K562 (cell line): Measurements from ENCODE around the gene CBX4. TPM values are rescaled to one million over a fixed set of nuclear protein-coding genes. Genes with fewer than 3 reads are reported as not detected.

ENCODE experiments used
- ARID1B ChIP-seq: fragments of 450-650 bp; IDR thresholded peaks from 2 replicates; pipeline ENCODE4 v1.6.1; 2016; ENCODE audit warnings: antibody characterized with exemption, mild to moderate bottlenecking, inconsistent platforms
- ATF1 ChIP-seq, 2 experiments: fragments of 450-650 bp in 1 of 2; IDR thresholded peaks; 2 replicates each; pipeline ENCODE4 v1.6.1; 2016; ENCODE audit warnings: missing compliant biosample characterization in 1 of 2, missing genetic modification characterization in 1 of 2
- BRD9 ChIP-seq: fragments of 450-650 bp; IDR thresholded peaks from 2 replicates; pipeline ENCODE4 v1.6.1; 2018; ENCODE audit warnings: low read depth; ENCODE audit not compliant: partially characterized antibody
- CHD4 ChIP-seq: fragments of 200-600 bp; sonication (generic); IDR thresholded peaks from 3 replicates; pipeline ENCODE4 v1.6.1; 2012; ENCODE audit warnings: low read depth, mild to moderate bottlenecking, mixed read lengths, low read length, inconsistent platforms; ENCODE audit not compliant: insufficient read depth, insufficient replicate concordance, poor library complexity, severe bottlenecking
- ERF ChIP-seq: fragments of 450-650 bp; formaldehyde crosslinking; IDR thresholded peaks from 2 replicates; pipeline ENCODE4 v1.4.0; 2020; ENCODE audit warnings: mild to moderate bottlenecking, mixed read lengths
- FOSL1 ChIP-seq: fragments of 200-800 bp; sonication (Bioruptor generic); conservative IDR thresholded peaks from 2 replicates; pipeline ENCODE4 v1.6.1; 2016; ENCODE audit warnings: missing genetic modification characterization, missing compliant biosample characterization
- FOXJ3 ChIP-seq: sonication (generic); formaldehyde crosslinking; IDR thresholded peaks from 2 replicates; pipeline ENCODE4 v1.4.0; 2020; ENCODE audit warnings: mild to moderate bottlenecking, missing genetic modification reagents
- HDAC2 ChIP-seq: fragments of 450-650 bp; IDR thresholded peaks from 2 replicates; pipeline ENCODE4 v1.6.1; 2016; ENCODE audit warnings: mild to moderate bottlenecking
- KHSRP ChIP-seq: fragments of 450-650 bp; IDR thresholded peaks from 2 replicates; pipeline ENCODE4 v1.6.1; 2017
- MAZ ChIP-seq, 2 experiments: fragments of 450-650 bp in 1 of 2; sonication (generic) in 1 of 2; formaldehyde crosslinking; IDR thresholded peaks in 1 of 2; conservative IDR thresholded peaks in 1 of 2; 2 replicates each; pipeline versions ENCODE4 v1.4.0 to v1.5.0; 2020; ENCODE audit warnings: mild to moderate bottlenecking in 1 of 2, missing genetic modification reagents in 1 of 2
- MTA1 ChIP-seq: fragments of 450-650 bp; IDR thresholded peaks from 2 replicates; pipeline ENCODE4 v1.6.1; 2017; ENCODE audit warnings: borderline replicate concordance
- NKRF ChIP-seq: fragments of 450-650 bp; IDR thresholded peaks from 2 replicates; pipeline ENCODE4 v1.6.1; 2016; ENCODE audit warnings: borderline replicate concordance
- NRF1 ChIP-seq, 2 experiments: fragments of 450-650 bp; IDR thresholded peaks in 1 of 2; conservative IDR thresholded peaks in 1 of 2; 2 replicates each; pipeline ENCODE4 v1.6.1; 2014; ENCODE audit warnings: mild to moderate bottlenecking in 2 of 2
- RBM25 ChIP-seq: fragments of 200-400 bp; formaldehyde crosslinking; IDR thresholded peaks from 2 replicates; pipeline ENCODE4 v1.6.1; 2018; ENCODE audit warnings: low read length, low read depth, moderate library complexity; ENCODE audit not compliant: severe bottlenecking
- SMARCA5 ChIP-seq: fragments of 450-650 bp; IDR thresholded peaks from 2 replicates; pipeline ENCODE4 v1.6.1; 2016
- SPI1 ChIP-seq: IDR thresholded peaks from 2 replicates; pipeline ENCODE4 v1.6.1; 2011; ENCODE audit warnings: low read depth, low read length, control low read depth, borderline replicate concordance
- TAF7 ChIP-seq: fragments of 450-650 bp; IDR thresholded peaks from 2 replicates; pipeline ENCODE4 v1.6.1; 2016; ENCODE audit warnings: missing genetic modification characterization, missing compliant biosample characterization
- ZMIZ1 ChIP-seq, 2 experiments: fragments of 150-350 bp in 1 of 2; IDR thresholded peaks; 2 replicates each; pipeline ENCODE4 v1.6.1; 2012 to 2016; ENCODE audit warnings: low read depth in 2 of 2, low read length in 2 of 2, mild to moderate bottlenecking in 1 of 2, moderate library complexity in 1 of 2
- ZNF584 ChIP-seq: fragments of 200-800 bp; sonication (Bioruptor generic); IDR thresholded peaks from 2 replicates; pipeline ENCODE4 v1.6.1; 2016; ENCODE audit warnings: low read depth, mild to moderate bottlenecking, missing genetic modification characterization, missing compliant biosample characterization
- ZNF589 ChIP-seq: fragments of 200-800 bp; sonication (Bioruptor generic); IDR thresholded peaks from 2 replicates; pipeline ENCODE4 v1.6.1; 2016; ENCODE audit warnings: low read depth, missing genetic modification characterization, missing compliant biosample characterization
- ZNF766 ChIP-seq: fragments of 200-800 bp; sonication (Bioruptor generic); conservative IDR thresholded peaks from 2 replicates; pipeline ENCODE4 v1.6.1; 2016; ENCODE audit warnings: missing genetic modification characterization, missing compliant biosample characterization
- polyA plus RNA-seq, 8 experiments: library from polyadenylated mRNA; depleted of rRNA in 4 of 8; stranded (reverse) in 5 of 8; unstranded in 3 of 8; fragments of >200 nt; fragmentation: Nextera tagmentation in 2 of 8; fragmentation: Illumina TruSeq in 1 of 8; extraction: Ambion mirVana in 2 of 8; extraction: Trizol in 1 of 8; gene quantifications; 2 replicates each; pipeline versions ENCODE4 v1.2.1 to v1.2.3, GENCODE V29; 2011 to 2014; ENCODE audit warnings: inconsistent platforms in 1 of 8, missing spikeins in 1 of 8
- total RNA-seq, 7 experiments: library from RNA; depleted of rRNA in 6 of 7; stranded (reverse); fragments of >200 nt in 6 of 7; fragmentation: Illumina TruSeq in 2 of 7; extraction: Trizol in 2 of 7; gene quantifications; 2 replicates each; pipeline versions ENCODE4 v1.2.1 to v1.2.3, GENCODE V29; 2011 to 2021; ENCODE audit warnings: low replicate concordance in 1 of 7

The CBX4 gene
- total and polyA plus RNA-seq, 9 of the 15 experiments (the other 6 are each of a cell fraction or from before 2014, with no cell fraction given), result 0.98 to 50.5 (median 10.0) TPM

DNA sequence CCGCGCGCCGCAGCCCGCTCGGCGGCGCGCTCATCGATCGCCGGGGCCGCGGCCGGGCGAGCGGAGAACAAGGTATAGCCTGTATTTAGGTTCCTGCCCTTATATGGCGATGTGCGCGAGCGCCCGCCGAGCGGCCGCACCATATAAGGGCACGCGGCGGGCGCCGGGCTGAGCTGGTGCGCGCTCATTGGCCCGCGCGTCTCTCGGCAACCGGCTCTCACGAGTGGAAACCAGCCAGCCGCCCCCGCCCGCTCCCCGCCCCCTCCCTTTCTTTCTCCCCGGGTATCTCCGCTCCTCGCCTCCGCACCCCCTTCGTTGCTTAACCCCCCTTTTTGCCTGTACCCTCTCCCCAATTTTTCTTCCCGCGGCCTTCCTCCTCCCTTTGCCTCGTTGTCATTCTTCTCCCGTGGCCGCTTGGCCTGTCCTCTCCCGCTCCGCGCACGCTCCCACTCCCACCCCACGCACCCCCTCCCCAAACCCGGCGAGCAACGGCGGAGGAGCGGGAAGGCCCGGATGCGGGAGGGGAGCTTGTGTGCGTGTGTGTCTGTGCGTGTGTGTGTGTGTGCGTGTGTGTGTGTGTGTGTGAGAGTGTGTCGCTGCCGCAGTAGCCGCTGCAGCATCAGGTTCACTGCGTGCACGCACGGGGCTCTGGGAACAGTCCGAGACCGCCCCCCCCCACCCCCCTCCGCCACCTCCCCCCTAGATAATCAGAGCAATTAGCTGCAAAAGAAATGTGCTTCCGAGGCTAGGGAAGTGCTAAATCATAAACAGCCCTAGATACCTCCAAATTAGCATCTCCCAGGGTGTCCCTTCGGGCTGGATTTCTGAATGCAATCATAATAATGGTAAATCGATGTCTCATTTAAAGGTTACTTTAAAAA is 28.9 kb downstream of the CBX4 start (continued):
- 0 out of 4 replicates have a peak, but pooled peaks of 1 of the 2 experiments have one; percentile 14 for TF ChIP-seq ZMIZ1 (IDR thresholded peaks at IDR 0.05; ENCODE audit: low read depth in 2 of 2, low read length in 2 of 2)
- TF ChIP-seq TAF7 (tag), result 0 out of 2 replicates have a peak, but pooled peaks have one; percentile 27
- no peak for TF ChIP-seq KHSRP
- TF ChIP-seq CHD4, result peak; percentile 9
- no peak for TF ChIP-seq SPI1
- TF ChIP-seq ARID1B, result peak; percentile 62
- peak; percentile 64; the same call in 1 of the 2 replicates for TF ChIP-seq SMARCA5
- peak; percentile 61; the same call in 1 of the 2 replicates for TF ChIP-seq MTA1
- no peak for TF ChIP-seq ATF1 (CRISPR knock-in tag; IDR thresholded peaks at IDR 0.05)
- no peak for TF ChIP-seq ATF1 (tag; IDR thresholded peaks at IDR 0.05)
- peak; percentile 98 for TF ChIP-seq RBM25
- peak; percentile 65 to 75; a peak in 2 of 4 replicates for TF ChIP-seq MAZ (CRISPR knock-in tag; conservative IDR thresholded peaks at IDR 0.05 in 1 of 2, IDR thresholded peaks at IDR 0.05 in 1 of 2)
- peak; percentile 65 to 66 for TF ChIP-seq NRF1 (conservative IDR thresholded peaks at IDR 0.05 in 1 of 2, IDR thresholded peaks at IDR 0.05 in 1 of 2)
- peak; percentile 42; the same call in 1 of the 2 replicates for TF ChIP-seq FOSL1 (tag)
- no peak for TF ChIP-seq ERF (CRISPR knock-in tag)
- peak; percentile 92 for TF ChIP-seq ZNF589 (CRISPR knock-in tag)
- TF ChIP-seq NKRF, result peak; percentile 62; the same call in 1 of the 2 replicates
- TF ChIP-seq ZNF584, result peak; percentile 82; the same call in 1 of the 2 replicates
- peak; percentile 94 for TF ChIP-seq ZNF766 (CRISPR knock-in tag)
- no peak for TF ChIP-seq FOXJ3
- peak; percentile 61 for TF ChIP-seq HDAC2
- peak; percentile 27 for TF ChIP-seq BRD9
